ENCODE results near the gene SLIT3.

SLIT3 gene

GRCh38 chr5:169307646-169308045, 6.7 kb upstream of the SLIT3 start:
- H3K9me3 ChIP-seq (ENCODE audit: control insufficient read depth, low read length) = no peaks in the 10 kb centered on the region

GRCh38 chr5:169305366-169305765, 4.4 kb upstream of the SLIT3 start:
- no peak overlapping the region for H2AFZ ChIP-seq
- H3K4me1 ChIP-seq = peaks cover 6% of the 10 kb centered on the region
- H3K36me3 ChIP-seq (ENCODE audit: control insufficient read depth, insufficient read depth, low read length) = no peaks in the 10 kb centered on the region
- no peak overlapping the region for H3K27ac ChIP-seq
- no peaks in the 10 kb centered on the region for H3K9me3 ChIP-seq (ENCODE audit: control insufficient read depth, low read length)
- no peak overlapping the region for H3K9ac ChIP-seq
- no peak for TF ChIP-seq CTCF (IDR thresholded peaks at IDR 0.05)
- H3K79me2 ChIP-seq = no peaks in the 10 kb centered on the region
- no peak overlapping the region for H3K4me2 ChIP-seq (ENCODE audit: low read length)
- H3K4me3 ChIP-seq (ENCODE audit: low read depth, low read length) = no peak overlapping the region
- H3K27me3 ChIP-seq (ENCODE audit: control insufficient read depth, insufficient read depth, low read length) = no peaks in the 10 kb centered on the region

More at GRCh38 chr5:169307646-169308045, 6.7 kb upstream of the SLIT3 start:
- H3K4me3 ChIP-seq (ENCODE audit: low read depth, low read length) = no peak overlapping the region
- H3K27ac ChIP-seq = no peak overlapping the region
- H2AFZ ChIP-seq = no peak overlapping the region
- H3K27me3 ChIP-seq (ENCODE audit: control insufficient read depth, insufficient read depth, low read length) = no peaks in the 10 kb centered on the region
- H3K36me3 ChIP-seq (ENCODE audit: control insufficient read depth, insufficient read depth, low read length) = no peaks in the 10 kb centered on the region
- no peak for TF ChIP-seq CTCF (IDR thresholded peaks at IDR 0.05)
- H3K9ac ChIP-seq = no peak overlapping the region
- H3K4me1 ChIP-seq = no peaks in the 10 kb centered on the region
- no peak overlapping the region for H3K4me2 ChIP-seq (ENCODE audit: low read length)
- H3K79me2 ChIP-seq = no peaks in the 10 kb centered on the region

- H3K4me3 ChIP-seq (ENCODE audit: low read depth, low read length) = no peak overlapping the region
- H3K79me2 ChIP-seq = peaks cover 4% of the 10 kb centered on the region
- no peak overlapping the region for H2AFZ ChIP-seq
- no peaks in the 10 kb centered on the region for H3K36me3 ChIP-seq (ENCODE audit: control insufficient read depth, insufficient read depth, low read length)
- no peak overlapping the region for H3K4me2 ChIP-seq (ENCODE audit: low read length)
- H3K9ac ChIP-seq = no peak overlapping the region
- H3K4me1 ChIP-seq = peaks cover 6% of the 10 kb centered on the region
- TF ChIP-seq CTCF (IDR thresholded peaks at IDR 0.05) = no peak
- no peaks in the 10 kb centered on the region for H3K27me3 ChIP-seq (ENCODE audit: control insufficient read depth, insufficient read depth, low read length)
- H3K9me3 ChIP-seq (ENCODE audit: control insufficient read depth, low read length) = no peaks in the 10 kb centered on the region
- no peak overlapping the region for H3K27ac ChIP-seq
Measured at GRCh38 chr5:169304175-169304574, 3.2 kb upstream of the SLIT3 start.

- no peaks in the 10 kb centered on the region for H3K9me3 ChIP-seq (ENCODE audit: control insufficient read depth, low read length)
- no peak overlapping the region for H2AFZ ChIP-seq
- no peak overlapping the region for H3K27ac ChIP-seq
- peaks cover 8% of the 10 kb centered on the region for H3K79me2 ChIP-seq
- H3K9ac ChIP-seq = no peak overlapping the region
- H3K27me3 ChIP-seq (ENCODE audit: control insufficient read depth, insufficient read depth, low read length) = no peaks in the 10 kb centered on the region
- TF ChIP-seq CTCF (IDR thresholded peaks at IDR 0.05) = no peak
- H3K4me2 ChIP-seq (ENCODE audit: low read length) = no peak overlapping the region
- H3K4me1 ChIP-seq = peaks cover 6% of the 10 kb centered on the region
- no peak overlapping the region for H3K4me3 ChIP-seq (ENCODE audit: low read depth, low read length)
- no peaks in the 10 kb centered on the region for H3K36me3 ChIP-seq (ENCODE audit: control insufficient read depth, insufficient read depth, low read length)
Measured at GRCh38 chr5:169303119-169303515, 2.2 kb upstream of the SLIT3 start.

- Histone ChIP-seq H3K27me3 (ENCODE audit: control insufficient read depth, insufficient read depth, low read length) (no peaks in the 10 kb centered on the region), H3K4me3 (ENCODE audit: low read depth, low read length) (no peak overlapping the region), H3K79me2 (peaks cover 8% of the 10 kb centered on the region), H3K9ac (no peak overlapping the region), H3K9me3 (ENCODE audit: control insufficient read depth, low read length) (no peaks in the 10 kb centered on the region), H3K4me1 (peaks cover 6% of the 10 kb centered on the region), H3K36me3 (ENCODE audit: control insufficient read depth, insufficient read depth, low read length) (no peaks in the 10 kb centered on the region), H2AFZ (no peak overlapping the region), H3K27ac (no peak overlapping the region), H3K4me2 (ENCODE audit: low read length) (no peak overlapping the region)
- peak; percentile 97 for TF ChIP-seq CTCF (IDR thresholded peaks at IDR 0.05)
Measured at GRCh38 chr5:169302491-169303118, 1.7 kb upstream of the SLIT3 start.
